Endothelial cell of umbilical vein (primary cell): Measurements from ENCODE around the gene SUCLG1.

Source experiments
- EZH2 ChIP-seq: IDR thresholded peaks from 2 replicates; pipeline ENCODE4 v1.6.1; 2012; ENCODE audit warnings: borderline replicate concordance, low read depth, mild to moderate bottlenecking, moderate library complexity, low read length, inconsistent platforms; ENCODE audit not compliant: severe bottlenecking
- FOS ChIP-seq: IDR thresholded peaks from 2 replicates; pipeline ENCODE4 v1.6.1; 2011; ENCODE audit warnings: mild to moderate bottlenecking, low read length, moderate library complexity, borderline replicate concordance; ENCODE audit not compliant: insufficient read depth
- GATA2 ChIP-seq: IDR thresholded peaks from 2 replicates; pipeline ENCODE4 v1.7.0; 2011; ENCODE audit warnings: low read depth, mild to moderate bottlenecking, moderate library complexity, mixed read lengths, low read length; ENCODE audit not compliant: insufficient read length, insufficient read depth
- JUN ChIP-seq: IDR thresholded peaks from 2 replicates; pipeline ENCODE4 v1.6.1; 2011; ENCODE audit warnings: borderline replicate concordance, low read depth; ENCODE audit not compliant: insufficient read length, insufficient read depth
- POLR2A ChIP-seq: IDR thresholded peaks from 2 replicates; pipeline ENCODE4 v1.6.1; 2012; ENCODE audit warnings: low read depth, mild to moderate bottlenecking, control low read depth, low read length
- POLR2AphosphoS5 ChIP-seq: IDR thresholded peaks from 2 replicates; pipeline ENCODE4 v1.6.1; 2012; ENCODE audit warnings: low read depth, mild to moderate bottlenecking, control low read depth, low read length, moderate library complexity; ENCODE audit not compliant: insufficient read depth
- TF ChIP-seq, protein P1 (sequence below), 2 donors: IDR thresholded peaks; 1 replicate in 1 of 2; 2 replicates in 1 of 2; pipeline ENCODE4 v1.5.1; 2011; ENCODE audit warnings: low read length in 2 of 2, mild to moderate bottlenecking in 2 of 2, moderate library complexity in 2 of 2, control low read depth in 1 of 2, inconsistent platforms in 1 of 2, low read depth in 1 of 2; ENCODE audit not compliant: insufficient read depth in 1 of 2; ENCODE audit errors: extremely low read depth in 1 of 2

DNA sequence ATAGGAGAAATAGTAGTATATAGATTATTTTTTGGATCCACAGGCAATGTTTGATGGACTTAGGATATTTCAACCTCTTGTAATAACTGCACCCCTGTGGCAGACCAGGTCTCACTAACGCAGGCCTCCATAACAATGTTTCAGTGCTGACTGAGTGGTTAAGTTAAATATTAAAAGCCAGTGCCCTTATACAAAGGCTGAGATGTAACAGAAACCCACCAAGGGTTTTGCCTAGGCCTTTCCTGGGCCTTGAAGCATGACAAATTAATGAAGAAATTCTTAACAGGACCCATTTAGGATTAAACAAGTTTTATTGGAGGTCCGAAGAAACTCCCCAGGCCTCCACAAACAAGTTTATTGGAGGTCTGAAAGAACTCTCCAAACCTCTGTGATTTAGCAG, 1.6 kb upstream of the SUCLG1 start:
- TF ChIP-seq, protein P1, sequence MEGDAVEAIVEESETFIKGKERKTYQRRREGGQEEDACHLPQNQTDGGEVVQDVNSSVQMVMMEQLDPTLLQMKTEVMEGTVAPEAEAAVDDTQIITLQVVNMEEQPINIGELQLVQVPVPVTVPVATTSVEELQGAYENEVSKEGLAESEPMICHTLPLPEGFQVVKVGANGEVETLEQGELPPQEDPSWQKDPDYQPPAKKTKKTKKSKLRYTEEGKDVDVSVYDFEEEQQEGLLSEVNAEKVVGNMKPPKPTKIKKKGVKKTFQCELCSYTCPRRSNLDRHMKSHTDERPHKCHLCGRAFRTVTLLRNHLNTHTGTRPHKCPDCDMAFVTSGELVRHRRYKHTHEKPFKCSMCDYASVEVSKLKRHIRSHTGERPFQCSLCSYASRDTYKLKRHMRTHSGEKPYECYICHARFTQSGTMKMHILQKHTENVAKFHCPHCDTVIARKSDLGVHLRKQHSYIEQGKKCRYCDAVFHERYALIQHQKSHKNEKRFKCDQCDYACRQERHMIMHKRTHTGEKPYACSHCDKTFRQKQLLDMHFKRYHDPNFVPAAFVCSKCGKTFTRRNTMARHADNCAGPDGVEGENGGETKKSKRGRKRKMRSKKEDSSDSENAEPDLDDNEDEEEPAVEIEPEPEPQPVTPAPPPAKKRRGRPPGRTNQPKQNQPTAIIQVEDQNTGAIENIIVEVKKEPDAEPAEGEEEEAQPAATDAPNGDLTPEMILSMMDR (IDR thresholded peaks at IDR 0.05; ENCODE audit: extremely low read depth in 1 of 2, insufficient read depth in 1 of 2, low read depth in 1 of 2, low read length in 2 of 2) = no peak
- TF ChIP-seq POLR2A = no peak
- no peak for TF ChIP-seq EZH2
- TF ChIP-seq JUN = no peak
- no peak for TF ChIP-seq POLR2AphosphoS5
- TF ChIP-seq GATA2 = no peak
- TF ChIP-seq FOS = no peak
